Stimulated activated CD4-positive, alpha-beta T cell treated with anti-CD3 and anti-CD28 coated beads, Interleukin-1b, Interleukin-23, amount 100 ng/mL, for 48 hours (primary cell): ENCODE results near the gene KCNAB1.

Experiments
- DNase-seq: peaks from one replicate; pipeline ENCODE4 v3.0.0-alpha.2; 2020

The KCNAB1 gene

DNA sequence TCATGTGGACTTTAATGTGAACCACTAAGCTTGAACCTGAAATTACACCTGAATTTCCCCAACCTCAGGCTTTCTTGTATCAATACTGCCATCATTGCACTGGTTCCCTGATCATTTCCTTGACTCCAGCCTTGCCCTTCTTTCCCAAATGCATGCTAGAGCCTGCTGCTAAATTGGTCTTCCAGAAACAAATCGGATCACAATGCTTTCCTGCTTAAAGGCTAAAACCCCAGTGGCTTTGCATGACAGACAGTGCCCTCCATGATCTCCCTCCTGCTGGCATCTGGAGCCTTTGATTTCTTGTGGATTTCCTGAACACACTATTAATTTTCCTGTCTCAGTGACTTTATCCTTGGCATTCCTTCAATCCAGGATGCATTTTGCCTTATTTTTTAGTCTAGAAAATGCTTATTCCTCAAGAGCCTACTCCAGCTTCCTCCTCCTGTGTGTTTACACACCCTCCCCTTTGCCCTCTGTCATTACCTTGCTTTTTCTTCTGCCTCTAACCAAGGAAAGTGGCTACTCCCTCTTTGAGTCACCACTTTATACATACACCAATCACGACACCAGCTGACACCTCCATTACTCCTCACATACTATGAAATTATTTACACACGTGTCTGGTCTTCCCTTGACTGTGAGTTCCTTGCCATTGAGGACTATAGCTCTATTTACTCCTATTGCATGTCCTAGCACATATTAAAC, 214.6 kb downstream of the KCNAB1 start:
- no peak for DNase-seq

DNA sequence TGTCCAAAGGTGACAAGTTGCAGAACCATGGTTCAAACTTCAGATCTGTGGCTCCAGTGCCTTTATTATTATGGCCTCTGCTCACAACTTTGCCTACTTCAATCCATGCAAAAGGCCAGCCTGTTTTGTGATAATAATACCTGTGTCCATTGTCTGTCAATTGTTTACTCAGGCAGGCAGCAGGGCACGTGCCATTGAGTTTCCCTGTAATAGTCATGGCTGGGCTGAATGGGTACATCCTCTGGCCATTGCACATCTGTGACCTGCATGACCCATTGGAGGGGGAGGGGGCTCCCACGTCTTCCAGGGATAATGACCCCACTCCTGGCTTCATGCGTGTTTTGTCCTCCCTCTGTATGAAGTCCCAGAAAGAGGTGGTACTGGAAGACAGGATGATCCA, 219.1 kb downstream of the KCNAB1 start:
- no peak for DNase-seq

DNA sequence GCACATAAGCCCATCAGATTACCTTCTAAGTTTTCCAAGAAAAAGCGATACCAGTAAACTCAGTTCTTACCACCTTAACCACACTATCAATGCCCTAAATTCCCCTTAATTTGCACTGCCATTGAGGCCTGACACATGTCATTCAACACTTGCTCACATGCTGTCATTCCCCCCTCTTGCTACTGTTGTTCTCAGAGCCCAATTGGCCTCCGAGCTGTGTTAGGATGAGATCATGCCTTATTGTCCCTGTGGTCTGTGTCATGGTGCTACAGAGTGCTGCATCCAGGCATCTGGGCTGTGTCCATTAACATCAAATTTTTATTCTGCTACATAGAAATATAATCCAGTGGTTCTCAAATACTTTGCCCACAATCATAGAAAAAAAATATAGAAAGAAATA, 221.0 kb downstream of the KCNAB1 start:
- no peak for DNase-seq

DNA sequence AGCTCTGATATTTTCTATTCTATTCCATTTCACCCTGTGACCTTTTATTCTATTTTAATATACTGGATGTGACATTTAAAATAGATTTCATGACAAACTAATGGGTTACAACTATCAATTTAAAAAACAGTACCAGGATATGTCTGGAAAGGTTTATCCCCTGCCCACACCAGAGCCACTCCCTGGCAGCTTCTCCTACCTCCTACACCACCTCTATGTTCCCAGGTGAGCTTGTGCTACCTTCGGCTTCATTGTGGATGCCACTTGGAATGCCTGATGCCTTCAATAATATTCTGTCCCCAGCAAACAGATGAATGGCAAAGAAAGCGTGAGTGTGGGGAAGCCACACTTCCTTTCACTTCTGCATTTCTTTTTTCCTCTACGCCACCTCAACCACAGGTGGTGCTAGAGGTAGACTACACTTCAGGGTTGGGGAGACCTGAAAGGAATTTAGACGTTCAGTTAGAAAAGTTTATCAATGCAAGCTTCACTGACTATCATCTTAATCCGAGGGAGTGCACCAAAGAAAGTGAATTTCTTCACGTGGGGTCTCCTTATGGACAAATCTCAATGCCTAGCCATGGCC, 221.5 kb downstream of the KCNAB1 start:
- no peak for DNase-seq

DNA sequence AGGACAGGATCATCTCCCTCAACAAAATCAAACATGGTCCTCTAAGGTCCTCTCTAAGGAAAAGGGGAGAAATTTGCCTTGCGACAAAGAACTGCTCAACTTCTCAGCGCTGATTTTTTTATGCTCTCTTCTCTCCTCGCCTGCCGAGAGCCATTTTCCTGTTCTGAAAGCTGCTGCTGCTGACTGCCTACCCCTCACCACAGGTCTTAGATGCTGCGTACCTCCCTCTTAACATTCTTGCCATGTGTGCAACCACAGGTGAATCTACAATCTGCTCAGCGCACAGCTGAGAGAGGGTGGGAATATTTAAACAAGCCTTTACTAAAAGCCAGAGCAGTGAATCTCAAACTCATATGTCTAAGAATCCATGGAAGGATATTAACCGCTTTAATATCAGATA, 223.8 kb downstream of the KCNAB1 start:
- no peak for DNase-seq

DNA sequence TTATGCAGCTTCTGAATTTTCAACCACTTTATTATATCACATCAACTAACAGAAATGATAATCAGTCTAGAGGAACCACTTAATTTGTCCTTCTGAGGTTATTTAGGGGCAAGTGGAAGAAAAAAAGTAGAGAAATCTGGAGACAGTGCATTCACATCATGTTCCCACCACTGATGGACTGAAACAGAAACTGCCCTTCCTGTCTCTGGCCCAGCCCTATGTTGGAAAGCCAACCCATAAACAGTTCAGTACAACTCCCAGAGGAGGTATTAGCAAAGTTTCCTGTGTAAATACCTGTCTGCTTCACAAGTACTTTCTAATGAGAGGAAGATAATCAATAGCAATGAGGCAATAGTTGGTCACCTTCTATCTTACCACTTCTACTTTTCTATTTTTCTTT, 228.7 kb downstream of the KCNAB1 start:
- DNase-seq = no peak

DNA sequence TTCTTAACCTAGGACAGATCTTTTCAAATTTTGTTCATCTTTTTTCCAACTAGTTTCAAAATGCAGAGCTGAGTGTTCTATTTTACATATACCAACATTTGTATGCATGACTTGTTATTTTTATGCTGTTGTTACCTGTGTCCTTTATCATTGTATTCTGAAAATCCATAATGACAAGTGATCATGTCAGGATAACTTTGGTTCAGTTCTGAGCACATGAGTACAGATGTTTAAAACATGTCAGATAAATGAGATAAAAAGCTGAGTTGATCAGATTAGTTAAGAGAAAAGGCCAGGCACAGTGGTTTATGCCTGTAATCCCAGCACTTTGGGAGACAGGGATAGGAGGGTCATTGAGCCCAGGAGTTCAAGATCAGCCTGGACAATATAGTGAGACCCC, 229.6 kb downstream of the KCNAB1 start:
- no peak for DNase-seq

DNA sequence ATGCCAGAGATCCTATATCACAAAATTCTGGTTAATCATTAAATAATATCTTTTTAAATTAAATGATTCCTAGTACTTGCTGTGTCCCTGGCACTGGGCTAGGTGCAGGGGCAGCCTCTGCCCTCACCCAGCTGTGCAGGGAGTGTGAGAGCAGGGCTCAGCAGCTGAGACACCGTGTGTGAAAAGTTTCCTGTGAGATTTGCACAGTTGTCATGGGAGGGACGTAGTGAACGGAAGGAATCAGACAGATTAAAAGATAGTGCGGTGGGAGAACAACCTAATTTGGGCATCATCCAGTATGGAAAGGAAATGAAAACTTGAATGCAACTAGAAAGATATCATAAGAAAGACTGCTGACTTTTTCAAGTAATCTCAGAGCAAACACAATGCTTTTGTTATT, 230.4 kb downstream of the KCNAB1 start:
- DNase-seq = no peak

DNA sequence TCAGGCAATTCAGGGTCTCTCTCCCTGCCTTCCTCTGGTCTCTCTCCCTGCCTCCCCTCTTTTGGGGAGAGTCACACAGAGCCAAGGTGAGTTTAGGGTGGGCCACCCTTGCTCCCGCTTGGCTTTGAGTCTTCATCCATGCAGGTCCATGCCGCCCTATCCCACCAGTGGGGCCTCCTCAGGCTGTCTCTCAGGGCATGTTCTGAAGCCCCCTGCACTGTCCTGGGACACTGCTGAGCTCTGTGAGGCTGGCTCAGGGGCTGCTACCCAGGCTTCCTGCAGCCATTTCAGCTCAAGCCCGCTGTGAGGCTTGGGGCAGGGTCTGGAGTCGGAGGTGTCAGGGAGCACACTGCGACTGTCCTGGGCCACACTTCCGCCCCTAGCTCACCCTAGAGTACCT, 231.4 kb downstream of the KCNAB1 start:
- no peak for DNase-seq

DNA sequence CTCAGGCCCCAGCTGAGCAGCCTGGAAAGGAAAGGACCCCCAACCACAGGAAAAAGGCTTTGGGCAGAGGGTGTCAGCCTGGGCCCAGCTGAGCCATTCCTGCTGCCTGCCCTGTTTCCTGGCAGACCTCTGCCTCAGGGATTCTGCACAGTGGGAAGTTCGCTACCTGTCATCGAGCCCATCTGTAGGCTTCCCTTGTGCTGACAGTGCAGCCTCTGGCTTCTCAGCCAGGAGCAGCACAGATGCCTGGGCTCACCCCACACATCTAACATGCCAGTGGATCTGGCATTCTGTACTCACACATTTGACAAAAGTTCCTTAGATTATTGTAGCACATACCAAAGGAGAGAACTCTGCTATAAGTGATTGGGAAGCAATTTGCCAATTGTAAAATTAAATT, 232.3 kb downstream of the KCNAB1 start:
- no peak for DNase-seq

DNA sequence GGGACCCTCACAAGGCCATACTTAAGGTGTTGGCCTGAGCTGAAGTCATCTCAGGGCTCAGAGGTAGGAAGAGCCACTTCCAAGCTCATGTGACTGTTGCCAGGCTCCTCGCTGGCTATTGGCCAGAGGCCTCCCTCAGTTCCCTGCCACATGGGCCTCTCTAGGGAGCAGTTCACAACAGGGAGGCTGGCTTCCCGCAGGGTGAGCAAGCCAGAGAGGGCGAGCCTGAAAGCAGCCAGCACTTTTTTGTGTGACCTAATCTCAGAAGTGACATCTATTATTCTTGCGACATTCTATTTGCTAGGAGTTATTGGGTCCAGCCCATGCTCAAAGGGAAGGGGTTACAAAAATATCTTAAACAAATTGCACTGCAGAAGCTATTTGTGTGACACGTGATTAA, 233.2 kb downstream of the KCNAB1 start:
- DNase-seq = no peak

DNA sequence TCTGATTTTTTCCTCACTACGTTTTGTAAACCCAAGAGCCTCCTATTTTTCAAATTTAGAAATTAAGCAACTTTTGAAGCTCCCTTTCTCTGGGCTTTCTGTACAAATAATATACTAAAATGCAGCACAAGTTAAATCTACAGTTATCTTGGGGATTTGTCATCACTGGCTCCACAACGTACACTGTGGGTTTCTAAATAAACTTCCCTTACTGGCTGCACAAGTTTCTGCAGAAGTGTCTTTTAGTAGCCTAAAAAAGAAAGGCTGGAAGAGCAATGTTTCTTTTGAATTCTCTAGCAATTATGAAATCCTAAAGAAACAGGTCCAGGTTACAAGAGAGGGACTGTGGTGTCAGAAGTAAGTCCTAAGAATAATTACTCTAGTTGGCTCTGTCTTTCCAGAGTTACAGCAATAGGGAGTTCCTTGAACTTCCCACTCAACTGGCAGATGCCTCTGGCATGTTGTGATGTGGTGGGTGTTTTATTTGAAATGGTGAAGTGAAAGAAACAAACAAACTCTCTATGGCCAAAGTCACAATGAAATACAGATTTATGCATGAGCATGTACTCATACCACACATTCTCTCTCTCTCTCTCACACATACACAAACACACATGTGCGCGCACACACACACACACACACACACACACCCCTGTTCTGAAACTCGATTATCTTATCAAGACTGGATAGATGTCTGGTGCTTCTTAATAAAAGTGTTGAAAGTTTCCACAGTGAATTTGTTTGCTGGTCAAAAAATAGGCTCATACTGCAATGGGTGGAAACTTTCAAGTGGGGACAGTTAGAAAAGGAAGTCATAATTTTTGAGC, 236.4 kb downstream of the KCNAB1 start:
- no peak for DNase-seq

DNA sequence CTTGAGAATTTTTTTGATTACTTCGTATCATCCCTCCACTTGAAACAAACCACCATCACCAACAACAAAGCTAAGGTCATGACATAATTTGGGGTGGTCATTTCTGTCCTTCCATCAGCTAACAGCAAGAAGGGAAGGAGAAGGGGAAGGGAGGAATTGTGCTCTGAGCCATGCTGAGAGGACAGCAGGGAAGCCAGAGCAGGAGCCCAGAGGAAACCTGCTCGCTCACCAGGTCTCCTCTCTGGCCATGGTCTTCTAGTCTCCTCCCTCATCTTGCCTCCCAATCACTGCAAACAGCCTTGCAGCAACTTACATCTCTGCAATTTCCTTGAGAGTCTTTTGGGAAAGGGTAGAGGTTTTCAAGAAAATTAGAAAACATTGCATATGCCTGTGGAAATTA, 237.9 kb downstream of the KCNAB1 start:
- no peak for DNase-seq

DNA sequence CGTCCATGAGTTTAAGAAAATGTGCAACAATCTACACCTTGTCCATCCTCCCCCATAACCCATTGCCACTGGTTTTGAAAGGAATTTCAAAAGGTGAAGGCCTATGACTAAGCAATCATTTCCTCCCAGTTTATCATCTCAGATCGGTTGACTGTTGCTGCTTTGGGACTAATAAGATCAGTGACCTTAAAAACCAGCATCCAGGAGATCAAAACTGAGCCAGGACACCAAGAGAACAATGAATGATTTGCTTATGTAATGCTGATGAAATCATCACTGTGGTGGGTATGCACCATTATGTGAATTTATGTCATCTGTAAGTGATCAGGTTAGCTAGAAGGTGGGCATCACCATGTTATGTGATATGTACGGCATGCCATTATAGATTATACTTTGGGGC, 239.0 kb downstream of the KCNAB1 start:
- DNase-seq = no peak

DNA sequence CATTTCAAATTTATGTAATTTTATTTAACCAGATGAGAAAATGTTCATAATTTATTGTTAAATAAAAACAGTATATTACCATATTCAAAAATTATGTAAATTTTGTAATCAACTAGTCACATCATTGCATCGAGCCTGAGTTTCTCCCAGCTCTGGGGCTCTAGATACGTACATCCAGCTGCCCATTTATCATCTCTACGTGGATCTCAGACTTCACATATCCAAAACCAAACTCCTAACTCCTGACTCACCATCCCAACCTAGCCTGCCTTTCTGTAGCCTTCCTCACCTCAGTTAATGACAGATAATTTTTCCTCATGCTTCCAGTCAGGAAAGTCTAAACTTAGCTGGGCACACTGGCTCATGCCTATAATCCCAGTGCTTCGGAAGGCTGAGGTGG, 239.7 kb downstream of the KCNAB1 start:
- DNase-seq = no peak

DNA sequence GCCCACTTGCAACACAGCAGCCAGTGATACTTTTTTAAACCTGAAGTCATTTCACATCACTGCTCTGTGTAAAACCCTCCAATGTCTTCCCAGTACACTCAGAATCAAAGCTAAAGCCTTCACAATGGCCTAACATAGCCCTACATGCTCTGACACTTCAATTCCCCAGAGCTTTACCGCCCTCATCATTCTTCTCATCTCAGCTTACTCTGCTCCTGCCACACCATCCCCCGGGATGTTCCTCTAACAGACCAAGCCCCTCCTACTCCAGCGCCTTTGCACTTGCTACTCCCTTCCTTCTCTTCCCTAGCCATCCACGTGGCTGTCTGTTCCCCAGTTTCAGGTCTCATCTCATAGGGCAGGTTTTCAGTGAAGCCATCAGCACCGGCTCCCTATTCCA, 240.6 kb downstream of the KCNAB1 start:
- DNase-seq = no peak

DNA sequence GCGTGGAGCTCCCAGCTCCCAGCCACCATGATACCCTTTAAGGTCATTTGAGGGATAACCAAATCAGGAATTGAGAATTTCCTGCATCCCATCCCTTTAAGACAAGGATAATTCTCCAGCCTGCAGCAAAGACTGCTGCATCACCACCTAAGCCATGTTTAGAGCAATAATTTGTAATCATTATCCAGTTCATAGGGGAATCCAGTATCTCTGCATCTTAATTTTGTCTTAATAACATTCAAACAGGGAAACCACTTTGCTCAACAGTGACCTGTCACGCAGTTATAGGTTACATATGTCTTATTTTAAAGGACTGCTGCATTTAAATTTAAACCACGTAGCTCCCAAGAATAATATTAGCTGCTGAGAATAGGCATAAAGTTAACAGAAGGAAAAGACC, 246.2 kb downstream of the KCNAB1 start:
- DNase-seq = no peak

DNA sequence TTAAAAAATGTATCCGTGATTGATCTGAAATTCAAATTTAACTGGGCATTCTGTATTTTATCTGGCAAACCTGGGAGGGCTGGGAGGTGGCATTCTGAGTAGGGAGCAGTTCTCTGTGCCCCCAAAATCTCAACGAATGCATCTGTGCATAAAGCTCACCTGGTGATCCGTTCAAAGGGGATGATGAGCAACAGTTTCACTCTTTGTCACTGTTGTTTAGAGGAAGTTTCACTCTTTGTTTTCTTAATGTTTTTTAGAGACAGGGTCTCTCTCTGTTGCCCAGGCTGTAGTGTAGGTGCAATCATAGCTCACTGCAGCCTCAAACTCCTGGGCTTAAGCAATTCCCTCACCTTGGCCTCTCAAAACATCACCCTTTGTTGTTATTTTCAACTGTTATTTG, 247.8 kb downstream of the KCNAB1 start:
- no peak for DNase-seq

DNA sequence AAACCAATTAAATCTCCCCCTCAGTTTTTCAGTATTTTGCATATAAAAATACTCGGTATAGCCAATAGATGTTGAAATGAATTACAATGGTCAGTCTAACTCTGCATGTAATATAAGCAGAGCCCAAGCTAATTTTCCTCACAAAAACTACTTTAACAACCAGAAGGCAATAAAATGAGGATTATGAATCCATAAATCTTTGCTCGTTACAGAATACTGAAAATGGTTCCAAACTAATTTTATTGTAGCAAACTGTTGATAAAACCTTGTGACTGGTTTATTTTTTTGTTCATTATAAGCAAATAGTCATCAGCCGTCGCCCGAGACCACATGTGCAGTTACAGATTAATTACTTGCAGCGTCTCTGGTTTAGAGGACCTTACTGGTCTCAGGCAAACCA, 251.3 kb downstream of the KCNAB1 start:
- DNase-seq = no peak

DNA sequence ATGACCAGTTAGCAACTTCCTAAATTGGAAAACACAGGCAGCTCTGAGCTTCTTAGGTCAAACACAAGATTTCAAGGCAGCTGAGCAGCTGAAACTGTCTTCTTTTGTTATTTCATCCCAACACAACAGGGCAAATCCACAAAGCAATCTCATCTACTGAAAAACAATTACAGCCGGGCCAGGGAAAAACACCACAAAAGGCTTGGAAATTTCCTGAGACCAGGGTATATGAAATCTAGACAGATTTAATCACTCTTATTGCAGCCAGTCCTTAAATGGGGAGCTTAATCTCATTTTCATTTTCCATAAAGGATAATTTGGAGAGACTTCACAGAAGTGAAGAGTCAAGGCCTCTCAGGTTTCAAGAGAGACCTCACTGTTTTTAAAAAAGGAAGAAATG, 252.7 kb downstream of the KCNAB1 start:
- DNase-seq = no peak

DNA sequence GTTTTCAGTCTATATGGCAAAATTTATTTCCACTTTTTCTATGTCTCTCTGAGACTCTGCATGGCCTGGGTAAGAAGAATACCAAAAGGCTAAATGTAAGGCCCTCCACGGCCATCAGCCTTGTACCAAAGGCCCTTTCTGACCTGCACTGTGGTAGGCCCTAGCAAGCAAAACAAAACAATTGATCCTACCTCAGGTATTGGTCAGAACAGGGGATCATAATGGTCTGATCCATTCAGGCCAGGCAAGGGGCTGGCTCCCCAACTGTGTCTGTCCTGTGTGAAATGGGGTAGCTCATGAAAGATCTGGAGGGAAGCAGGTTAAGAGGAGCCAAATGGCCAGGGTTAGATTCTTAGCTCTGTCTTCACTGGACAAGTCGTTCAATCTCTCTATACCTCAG, 253.3 kb downstream of the KCNAB1 start:
- DNase-seq = no peak

DNA sequence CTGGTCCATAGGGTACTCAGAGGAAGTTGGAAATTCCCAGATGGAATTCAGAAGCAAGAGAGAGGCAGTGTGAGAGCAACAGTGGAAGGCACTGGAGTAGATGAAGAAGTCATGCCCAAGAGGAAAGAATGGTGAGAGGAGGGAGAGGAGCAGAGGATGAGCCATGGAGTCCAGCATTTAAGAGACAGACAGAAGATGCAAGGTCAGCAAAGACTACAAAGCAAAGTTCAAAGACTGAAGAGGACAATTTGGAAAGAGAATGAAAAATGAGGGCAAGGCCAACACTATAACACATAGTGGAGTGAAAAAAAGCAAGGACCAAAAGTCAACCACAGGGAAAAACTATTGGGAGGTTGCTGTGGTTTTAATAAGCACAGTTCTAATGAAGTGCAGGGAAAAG, 255.8 kb downstream of the KCNAB1 start:
- DNase-seq = no peak

DNA sequence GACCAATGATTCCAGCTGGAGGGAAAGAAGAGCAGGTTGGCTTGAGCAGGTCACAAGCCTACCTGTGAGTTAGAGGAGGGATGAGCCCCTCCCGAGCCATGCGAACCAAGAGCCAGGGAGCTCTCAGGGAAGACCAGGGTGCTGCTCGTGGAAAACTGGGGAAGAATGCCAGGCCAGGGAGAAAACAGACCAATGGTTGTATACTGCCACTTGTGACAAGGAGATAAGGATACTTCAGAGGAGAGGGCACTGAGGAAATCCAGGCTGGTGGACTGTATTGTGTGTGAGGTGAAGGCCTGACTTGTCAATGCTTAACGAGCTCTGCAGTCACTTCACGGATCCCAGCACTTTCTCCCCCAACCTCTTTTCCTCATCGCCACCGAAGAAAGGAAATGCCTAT, 256.9 kb downstream of the KCNAB1 start:
- DNase-seq = no peak

DNA sequence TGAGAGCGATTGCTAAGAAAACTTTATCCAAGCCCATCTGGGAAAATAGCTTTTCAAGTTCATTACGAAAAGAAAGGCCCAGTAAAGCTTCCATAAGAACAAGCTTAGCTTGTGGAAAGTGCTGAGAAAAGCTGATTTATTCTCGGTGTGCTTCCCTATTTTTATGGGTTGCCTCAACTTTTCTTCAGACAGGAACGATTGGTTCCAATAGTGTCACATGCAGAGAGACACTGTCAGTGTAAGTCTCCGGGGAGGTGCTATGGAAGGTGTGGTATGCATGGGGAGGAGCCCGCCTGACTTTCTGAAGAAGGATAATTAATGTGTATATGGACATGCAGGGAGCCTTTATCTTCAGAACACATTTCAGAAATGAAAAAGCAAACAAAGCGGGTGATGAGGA, 257.3 kb downstream of the KCNAB1 start:
- DNase-seq = no peak
